GM12892 (cell line): ENCODE measurements around the gene RCBTB1.

Source experiments
- POLR2A ChIP-seq: IDR thresholded peaks from 2 replicates; pipeline ENCODE4 v1.6.1; 2011; ENCODE audit warnings: low read depth, low read length, control low read depth
- POLR2AphosphoS5 ChIP-seq: IDR thresholded peaks from 2 replicates; pipeline ENCODE4 v1.6.1; 2011; ENCODE audit warnings: low read depth, low read length, control low read depth

DNA sequence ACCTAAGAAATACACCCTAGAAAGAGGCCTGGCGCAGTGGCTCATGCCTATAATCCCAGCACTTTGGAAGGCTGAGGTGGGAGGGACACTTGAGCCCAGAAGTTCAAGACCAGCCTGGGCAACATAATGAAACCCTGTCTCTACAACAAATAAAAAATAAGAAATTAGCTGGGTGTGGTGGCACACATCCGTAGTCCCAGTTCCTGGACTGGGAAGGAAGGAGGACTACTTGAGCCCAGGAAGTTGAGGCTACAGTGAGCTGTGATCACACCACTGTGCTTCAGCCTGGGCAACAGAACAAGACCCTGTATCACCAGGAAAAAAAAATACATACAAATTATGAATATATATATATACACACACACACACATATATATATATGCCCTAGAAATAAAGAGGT lies 47.0 kb downstream of the RCBTB1 start:
- TF ChIP-seq POLR2A (no peak), POLR2AphosphoS5 (no peak)
